Right ventricle myocardium superior (tissue), 1 donor: ENCODE measurements around the gene CAMK2D. TPM values are rescaled to one million over a fixed set of nuclear protein-coding genes. Genes with fewer than 3 reads are reported as not detected.

Experiments
- ATAC-seq: fragments of 200-7000 bp; cut with Tn5 transposase; one replicate; pipeline ENCODE4 v1.9.1; 2020; ENCODE audit warnings: mild to moderate bottlenecking; ENCODE audit not compliant: poor library complexity
- DNase-seq: peaks from one replicate; pipeline ENCODE4 v3.0.0-alpha.2; 2020
- intact Hi-C: fragments of 100-400 bp; cut with DNase I; formaldehyde crosslinking; loops from one replicate; pipeline ENCODE4 v1.11.2; 2022
- total RNA-seq: library from RNA; stranded (reverse); fragmentation: NEBNext Ultra II Directional; extraction: Animal tissue kit (Norgen Biotek cat#: 25700); gene quantifications from one replicate; pipeline ENCODE4 v1.2.1, GENCODE V29; 2021
- donor health status: DM: no; HTN: yes; CAD: no; lungs with severe emphysema.

Gene CAMK2D
- total RNA-seq, 1 donor from 2014 or later, result 194 TPM

DNA sequence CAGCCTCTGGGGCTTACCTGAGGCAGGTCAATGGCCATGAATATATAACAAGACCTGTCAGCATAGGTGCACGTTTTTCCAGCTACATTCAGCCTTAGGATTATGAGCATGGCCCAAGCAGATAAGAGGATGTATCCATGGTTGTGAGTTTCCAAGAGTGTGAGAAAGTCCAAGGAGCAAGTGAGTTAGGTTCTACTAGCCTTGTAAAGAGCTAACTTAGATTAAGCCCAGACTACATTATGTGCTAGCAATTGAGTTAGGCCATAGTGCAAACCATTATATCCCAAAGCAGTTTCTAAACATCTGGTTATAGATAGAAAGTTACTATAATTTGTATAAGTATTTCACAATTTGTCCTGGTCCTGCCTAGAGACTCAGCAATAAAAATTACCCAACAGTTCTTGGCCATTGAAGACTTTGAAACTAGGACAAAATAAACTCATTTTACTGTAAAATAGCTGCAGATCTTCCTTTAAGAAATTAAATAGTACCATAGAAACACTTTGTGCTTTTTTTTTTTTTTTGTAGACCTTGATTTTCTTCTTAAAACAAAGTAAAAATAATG lies 312.0 kb downstream of the CAMK2D start:
- peak; percentile 25 for ATAC-seq
- intact Hi-C loops, result no loop called here

DNA sequence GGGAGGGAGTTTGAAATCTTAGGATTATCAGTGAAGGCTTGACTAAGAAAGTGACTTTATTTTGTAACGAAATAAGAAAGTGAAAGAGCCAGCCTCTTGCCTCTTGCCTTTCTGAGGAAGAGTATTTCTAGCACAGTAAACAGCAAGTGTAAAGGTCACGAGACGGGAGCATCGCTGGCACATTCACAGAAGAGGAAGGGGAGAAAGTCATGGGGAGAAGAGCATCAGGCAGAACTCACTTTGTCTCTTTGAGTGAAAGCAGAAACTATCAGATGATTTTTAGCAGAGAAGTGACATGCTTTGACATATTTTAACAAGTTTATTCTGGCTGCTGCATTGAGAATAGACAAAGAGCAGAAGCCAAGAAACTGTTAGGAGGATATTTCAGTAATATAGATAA lies 313.8 kb downstream of the CAMK2D start:
- intact Hi-C loops, result no loop called here
- no peak for ATAC-seq
- no peak for DNase-seq

More for the DNA sequence above, 312.0 kb downstream of the CAMK2D start:
- DNase-seq, result no peak

DNA sequence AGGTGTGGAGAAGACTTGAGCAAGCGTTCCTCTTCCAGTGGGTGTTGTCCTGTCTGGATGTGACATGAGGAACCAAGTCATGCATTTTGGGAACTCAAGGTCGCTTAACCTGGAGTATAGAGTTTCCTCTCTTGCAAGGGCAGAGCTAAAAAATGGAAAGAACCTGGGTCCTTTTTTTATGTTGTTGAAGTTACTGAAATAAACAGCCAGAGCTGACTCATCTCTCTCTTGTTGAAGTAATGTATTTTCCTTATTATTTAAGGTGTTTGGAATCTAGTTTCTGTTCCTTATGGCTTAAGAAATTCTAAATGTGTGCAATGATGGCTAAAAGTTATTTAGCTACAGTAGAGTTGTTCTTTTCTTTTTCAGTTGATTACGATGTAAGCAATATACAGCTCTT lies 314.5 kb downstream of the CAMK2D start:
- ATAC-seq (no peak), DNase-seq (no peak)
- intact Hi-C loops, result no loop called here

DNA sequence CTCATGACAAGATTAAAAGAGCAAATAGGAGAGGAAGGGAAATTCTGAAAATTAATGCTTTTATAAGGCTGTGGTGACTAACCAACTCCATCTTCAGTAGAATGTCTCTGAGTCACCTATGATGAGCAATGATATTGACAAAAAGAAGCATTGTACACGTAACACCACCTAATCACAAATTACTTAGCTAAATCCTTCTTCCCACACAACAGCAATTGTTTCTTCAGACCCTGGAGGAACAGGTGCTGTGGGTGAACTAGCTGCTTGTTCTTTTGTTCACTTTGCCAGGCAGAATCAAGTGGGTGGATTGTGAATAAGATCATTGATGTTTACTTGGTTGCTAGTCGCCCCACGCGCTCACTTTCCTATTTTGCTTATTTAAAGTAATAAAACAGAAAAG lies 315.5 kb downstream of the CAMK2D start:
- ATAC-seq (no peak), DNase-seq (no peak)
- intact Hi-C loops, result no loop called here

DNA sequence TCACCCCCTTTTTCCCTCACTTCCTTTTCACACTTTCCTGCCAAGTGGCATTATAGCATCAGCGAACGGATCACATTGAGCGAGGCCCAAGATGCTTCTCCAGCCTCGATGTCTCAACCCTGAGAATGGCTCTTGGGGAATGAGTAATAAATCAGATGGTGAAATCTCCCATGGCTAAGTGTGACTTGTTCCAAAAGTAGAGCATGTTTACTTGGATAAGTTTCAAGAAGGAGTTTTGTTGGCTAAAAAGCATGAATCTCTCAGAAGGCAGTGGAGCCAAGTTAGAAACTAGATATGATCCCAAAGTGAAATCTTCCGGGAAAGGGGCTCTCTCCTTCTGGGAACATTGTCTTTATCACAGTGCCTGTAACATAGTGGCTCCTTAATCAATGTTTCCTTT lies 316.3 kb downstream of the CAMK2D start:
- intact Hi-C loops, result no loop called here

DNA sequence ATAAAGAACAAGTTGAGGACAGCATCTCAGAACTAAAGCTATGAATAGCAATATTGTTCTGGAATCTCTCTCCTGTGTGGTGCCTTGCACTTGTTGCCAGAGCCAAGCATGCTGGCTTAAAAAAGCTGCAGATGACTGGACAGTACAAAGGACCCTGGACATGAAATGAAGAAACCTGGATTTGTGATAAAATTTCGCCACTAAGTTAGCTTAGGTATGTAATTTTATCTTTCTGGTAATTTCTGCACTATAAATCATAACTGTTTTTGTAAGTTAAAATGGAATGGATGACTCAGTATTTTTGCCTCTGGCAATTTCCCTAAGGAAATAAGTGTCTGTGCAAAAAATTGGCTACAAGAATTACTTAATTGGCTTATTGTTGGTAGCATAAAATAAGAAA lies 317.2 kb downstream of the CAMK2D start:
- DNase-seq (no peak), ATAC-seq (peak; percentile 68)
- intact Hi-C loops, result no loop called here

More for the DNA sequence above, 316.3 kb downstream of the CAMK2D start:
- ATAC-seq, result peak; percentile 82
- peak; percentile 56 for DNase-seq

DNA sequence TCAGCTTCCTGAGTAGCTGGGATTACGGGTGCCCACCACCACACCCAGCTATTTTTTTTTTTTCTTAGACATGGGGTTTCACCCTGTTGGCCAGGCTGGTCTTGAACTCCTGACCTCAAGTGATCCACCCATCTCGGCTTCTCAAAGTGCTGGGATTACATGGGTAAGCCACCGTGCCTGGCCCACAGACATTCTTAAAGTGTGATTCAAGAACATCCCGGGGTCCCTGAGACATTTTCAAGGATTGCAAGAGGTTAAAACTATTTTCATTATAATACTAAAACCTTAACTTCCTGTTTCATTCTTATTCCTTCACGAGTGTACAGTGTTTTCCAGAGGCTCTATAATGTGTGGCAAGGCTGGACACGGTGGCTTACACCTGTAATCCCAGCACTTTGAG lies 318.7 kb downstream of the CAMK2D start:
- ATAC-seq (no peak), DNase-seq (no peak)
- intact Hi-C loops, result no loop called here

DNA sequence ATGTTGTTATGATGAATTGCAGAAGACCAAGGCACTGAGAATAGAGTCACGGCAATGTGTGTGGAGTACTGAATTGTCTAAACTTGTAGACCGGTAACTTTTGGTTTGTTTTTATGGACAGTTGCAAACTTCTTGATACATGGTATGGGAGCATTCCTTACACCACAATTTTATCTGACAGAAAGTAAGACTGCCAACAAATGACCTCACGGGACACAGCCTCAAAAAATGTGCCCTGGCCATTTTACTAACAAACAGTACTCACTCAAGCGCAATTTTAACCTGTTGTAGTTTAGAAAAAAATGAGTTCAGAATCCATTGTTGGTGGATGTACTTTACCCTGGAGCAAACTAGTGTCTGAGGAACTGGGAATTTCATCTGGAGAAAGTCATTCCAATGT lies 321.2 kb downstream of the CAMK2D start:
- intact Hi-C loops, result no loop called here
- ATAC-seq (no peak), DNase-seq (no peak)

DNA sequence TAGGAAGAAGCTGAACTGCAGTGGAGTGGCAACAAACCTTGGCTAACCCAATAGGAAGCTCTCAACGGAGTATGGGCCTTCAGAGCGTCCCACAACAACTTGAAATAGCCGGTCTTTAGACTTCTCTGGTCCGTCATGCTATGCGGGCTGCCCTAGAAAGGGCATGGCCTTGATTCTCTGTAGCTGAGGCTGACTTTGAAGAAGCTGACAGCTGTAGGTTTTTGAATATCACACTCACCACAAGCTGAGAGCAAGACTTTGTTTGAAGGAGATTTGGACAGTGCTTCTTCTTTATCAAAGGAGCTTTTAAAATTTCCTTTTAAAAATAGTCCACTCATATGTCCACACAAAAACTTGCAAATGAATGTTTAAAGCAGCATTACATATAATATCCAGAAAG lies 322.9 kb downstream of the CAMK2D start:
- ATAC-seq, result no peak
- no peak for DNase-seq
- intact Hi-C loops, result no loop called here

DNA sequence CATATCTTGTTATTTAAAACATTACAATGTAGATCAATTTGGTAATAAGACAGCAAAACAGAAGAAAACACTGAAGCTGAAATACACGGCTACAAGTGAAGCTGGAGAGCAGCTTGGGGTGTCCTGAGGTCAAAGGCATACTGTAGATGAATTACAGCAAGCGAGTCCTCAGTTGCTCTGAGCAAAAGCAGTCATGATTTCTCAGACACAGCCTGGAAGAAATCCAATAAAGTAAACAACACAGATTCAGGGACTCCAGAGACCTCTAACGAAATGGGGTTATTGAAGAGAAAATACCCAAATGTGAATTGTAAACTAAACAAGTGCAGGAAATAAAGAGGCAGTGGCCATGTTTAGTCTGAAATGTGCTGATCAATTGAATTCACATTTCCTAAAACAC lies 324.4 kb downstream of the CAMK2D start:
- ATAC-seq (peak; percentile 53), DNase-seq (no peak)
- intact Hi-C loops, result no loop called here

DNA sequence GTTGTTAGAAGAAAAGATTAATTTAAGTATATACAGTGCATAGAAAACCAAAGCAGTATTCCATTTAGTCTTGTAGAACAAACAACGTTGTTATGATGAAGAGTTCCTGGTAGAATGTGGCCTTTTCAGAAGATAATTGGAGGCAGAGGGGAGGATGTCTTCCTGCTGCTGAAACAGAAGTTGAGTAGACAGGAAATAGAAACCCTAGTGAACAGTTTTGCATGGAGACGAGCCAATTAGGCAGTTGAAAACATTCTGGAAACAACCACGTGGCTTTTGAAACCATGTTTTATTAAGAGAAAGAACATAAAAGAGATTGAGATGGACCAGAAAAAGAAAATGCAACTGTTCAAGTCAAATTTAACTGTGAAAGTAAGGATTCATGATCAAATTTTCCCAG lies 325.2 kb downstream of the CAMK2D start:
- ATAC-seq (peak; percentile 70), DNase-seq (no peak)
- intact Hi-C loops, result no loop called here

DNA sequence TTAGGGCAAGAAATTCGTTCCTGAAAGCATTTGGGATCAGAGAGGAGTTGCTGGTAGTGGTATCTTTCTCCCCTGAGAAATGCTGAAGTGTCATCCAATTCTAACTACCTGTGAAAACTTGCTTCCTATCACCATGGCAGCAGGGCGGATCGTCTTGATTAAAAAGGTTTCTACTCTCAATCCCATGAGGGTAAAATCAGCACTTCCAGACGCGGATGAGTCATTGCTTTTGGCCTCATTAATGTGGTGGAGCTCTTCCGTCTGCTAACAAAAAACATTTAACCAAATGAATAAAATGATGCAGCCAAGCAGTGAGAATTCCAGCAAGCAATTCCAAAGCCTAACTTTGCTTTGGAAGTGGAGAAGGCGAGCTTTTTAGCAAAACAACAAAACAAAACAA lies 325.6 kb downstream of the CAMK2D start:
- DNase-seq, result no peak
- intact Hi-C loops, result no loop called here
- peak; percentile 79 for ATAC-seq

DNA sequence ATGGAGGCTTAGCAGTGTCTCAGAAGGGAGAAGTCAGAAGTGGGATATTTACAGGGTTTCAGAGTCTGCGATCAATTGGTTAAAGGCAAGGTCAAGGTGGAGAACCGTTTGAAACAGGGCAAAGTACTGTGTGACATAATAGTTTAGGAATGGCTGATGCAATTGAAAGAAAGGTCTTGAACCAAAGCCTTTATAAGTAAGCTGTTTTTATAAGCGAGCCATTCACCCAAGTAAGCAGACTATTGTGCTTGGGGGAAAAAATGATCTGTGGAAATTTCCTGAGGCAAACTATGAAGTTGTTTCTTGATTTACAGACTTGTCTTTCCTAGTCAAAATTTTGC lies 327.3 kb downstream of the CAMK2D start:
- intact Hi-C loops, result loop anchor here (5.0 kb wide), 1 partner anchor 37 kb away; no protein-coding TSS in a partner anchor
- ATAC-seq (no peak), DNase-seq (no peak)

DNA sequence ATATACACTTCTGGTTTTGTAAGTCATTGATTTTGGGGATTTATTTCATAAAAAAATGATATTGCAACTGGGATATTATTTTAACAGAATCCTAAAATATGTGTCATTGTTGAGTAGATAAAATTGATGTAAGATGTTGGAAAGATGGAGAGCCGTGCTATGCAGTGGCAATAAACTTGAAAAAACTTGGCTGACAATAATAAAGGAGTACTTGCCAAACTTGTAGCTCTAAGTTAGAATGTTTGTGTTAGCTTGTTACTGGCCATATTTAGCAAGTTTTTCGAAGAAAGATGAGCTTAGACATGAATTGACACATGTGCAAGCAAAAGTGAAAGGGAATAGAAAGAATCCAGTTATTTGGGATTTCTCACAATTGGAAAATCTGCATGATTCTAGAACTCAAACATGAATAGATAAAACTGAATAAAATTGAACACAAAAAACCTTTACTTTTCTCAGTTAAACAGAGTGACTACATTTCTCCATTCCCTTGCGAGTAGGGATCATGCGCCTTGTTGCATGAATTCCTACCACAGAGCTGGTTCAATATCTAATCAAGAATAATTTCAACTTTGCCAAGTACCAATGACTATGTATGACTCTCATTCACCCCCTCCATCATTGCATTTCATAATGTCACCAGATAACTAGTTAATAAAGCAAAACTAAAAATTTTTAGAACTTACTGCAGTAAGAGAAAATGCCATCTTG lies 327.8 kb downstream of the CAMK2D start:
- intact Hi-C loops, result loop anchor here (5.0 kb wide), 1 partner anchor 36 kb away; no protein-coding TSS in a partner anchor
- peak; percentile 23 for ATAC-seq
- no peak for DNase-seq

DNA sequence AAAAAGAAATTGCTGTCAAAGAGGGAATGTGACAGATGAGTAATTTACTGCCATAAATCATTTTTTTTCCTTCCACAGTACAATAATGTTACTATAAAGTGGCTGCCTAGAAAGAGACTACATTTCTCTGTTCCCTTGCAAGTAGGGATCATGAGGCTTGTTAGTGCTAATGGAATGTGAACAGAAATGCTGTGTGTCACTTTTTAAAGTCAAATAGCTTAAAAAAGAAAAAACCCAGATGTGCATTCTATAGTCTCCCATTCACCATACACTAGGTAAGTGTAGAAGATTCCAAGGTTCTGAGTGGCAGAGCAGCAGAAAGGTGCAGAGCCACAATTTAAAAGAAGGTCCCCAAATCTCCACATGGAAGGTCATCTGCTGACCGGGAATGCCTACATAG lies 328.4 kb downstream of the CAMK2D start:
- ATAC-seq (no peak), DNase-seq (no peak)
- intact Hi-C loops, result loop anchor here (5.0 kb wide), 1 partner anchor 36 kb away; no protein-coding TSS in a partner anchor

DNA sequence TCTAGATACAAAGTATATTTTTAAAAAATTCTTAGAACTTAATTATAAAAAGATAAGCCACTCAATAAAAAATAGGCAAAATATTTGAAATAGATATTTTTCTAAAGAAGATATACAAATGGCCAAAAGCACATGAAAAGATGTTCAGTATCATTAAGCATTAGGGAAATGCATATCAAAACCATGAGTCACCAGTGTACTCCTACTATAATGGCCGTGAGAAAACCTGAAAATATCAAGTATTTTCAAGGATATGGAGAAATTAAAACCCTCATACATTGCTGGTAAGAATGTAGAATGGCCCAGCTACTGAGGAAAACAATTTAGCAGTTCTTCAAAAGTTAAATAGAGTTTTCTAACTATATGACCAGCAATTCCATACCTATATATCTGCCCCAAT lies 337.9 kb downstream of the CAMK2D start:
- no peak for DNase-seq
- intact Hi-C loops, result no loop called here
- ATAC-seq, result no peak

DNA sequence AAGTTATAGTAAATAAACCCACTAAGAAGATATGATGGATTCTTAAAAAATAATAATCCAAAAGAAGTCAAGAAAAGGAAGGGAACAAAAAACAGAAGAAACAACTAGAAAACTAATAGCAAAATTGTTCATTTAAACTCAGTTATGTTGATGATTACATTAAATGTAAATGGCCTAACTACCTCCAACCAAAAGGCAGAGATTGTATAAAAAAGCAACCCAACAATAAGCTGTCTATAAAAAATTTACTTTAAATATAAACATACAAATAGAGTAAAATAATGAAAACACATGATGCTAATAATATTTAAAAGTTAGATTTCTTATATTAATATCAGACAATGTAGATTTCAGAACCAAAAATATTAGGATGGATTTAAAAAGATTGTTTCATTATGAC lies 340.6 kb downstream of the CAMK2D start:
- ATAC-seq, result no peak
- DNase-seq, result no peak
- intact Hi-C loops, result no loop called here

DNA sequence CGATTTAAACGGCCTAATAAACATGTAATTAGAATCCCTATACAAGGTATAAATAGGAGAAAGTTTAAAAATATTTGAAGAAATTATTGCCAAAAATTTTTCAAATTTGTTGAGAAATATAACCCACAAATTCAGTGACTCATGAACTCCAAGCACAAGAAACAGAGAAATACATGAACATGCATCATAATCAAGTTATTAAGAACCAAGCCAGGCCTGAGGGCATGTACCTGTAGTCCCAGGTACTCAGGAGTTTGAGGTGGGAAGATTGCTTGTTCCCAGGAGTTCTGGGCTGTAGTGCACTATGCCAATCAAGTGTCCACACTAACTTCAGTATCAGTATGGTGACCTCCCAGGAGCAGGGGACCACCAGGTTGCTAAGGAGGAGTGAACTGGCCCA lies 341.9 kb downstream of the CAMK2D start:
- no peak for ATAC-seq
- DNase-seq, result no peak
- intact Hi-C loops, result no loop called here

DNA sequence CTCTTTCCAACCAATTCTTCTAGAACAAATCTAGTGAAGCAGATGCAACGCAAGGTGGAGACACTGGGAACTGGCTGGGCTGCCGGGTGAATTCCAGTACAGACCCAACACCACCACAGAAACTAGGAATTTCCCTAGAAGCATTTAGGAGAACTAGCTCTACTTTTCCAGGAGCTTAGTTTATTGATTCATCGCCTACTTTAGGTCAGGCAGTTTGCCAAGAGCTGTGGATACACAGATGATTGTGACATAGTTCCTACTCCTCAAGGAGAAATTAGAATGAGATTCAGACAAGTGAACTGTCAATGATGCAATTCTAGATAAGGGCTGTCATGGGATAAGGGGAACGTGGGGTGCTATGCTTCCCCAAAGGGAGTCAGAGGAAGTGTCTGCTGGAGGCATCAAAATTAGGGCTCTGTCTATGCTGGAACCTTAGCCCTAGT lies 350.0 kb downstream of the CAMK2D start:
- intact Hi-C loops, result no loop called here
- no peak for DNase-seq
- peak; percentile 31 for ATAC-seq

DNA sequence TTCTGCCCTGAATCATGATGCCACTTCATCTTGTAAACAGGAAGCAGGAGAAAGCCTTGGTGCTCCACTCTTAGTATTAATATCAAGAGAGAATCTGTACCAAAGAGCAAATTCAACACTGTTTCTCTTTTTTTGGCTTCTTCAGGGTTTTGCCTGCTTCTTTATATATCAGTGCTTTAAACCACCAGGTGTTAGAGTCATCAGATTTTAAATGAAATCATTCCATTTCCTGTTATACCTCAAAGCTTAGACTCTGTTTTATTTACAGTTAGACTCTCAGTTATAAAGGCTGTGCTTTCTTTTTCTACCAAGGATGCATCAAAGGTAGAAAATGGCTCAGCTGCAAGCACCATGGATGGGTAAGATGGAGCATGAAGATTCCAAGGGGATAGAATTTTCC lies 350.9 kb downstream of the CAMK2D start:
- intact Hi-C loops, result no loop called here
- ATAC-seq, result no peak
- no peak for DNase-seq

DNA sequence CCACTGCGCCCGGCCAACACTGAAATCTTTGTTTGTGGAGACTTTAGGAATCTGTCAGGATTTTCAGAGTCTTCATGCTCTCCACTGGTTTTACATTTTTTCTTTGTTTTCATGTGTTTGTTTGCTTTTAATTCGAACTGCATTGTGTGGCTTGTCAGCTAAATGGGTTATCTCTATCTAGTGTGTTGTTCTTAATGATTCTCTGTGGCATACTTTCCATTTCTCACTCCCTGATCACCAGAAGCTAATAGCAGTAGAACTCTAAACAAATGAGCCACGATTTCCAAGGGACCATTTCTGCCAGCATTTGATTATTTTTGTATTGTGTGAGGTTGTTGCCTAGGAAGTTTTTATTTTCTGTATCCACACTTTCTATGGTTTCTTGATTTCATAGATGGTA lies 352.4 kb downstream of the CAMK2D start:
- intact Hi-C loops, result no loop called here
- ATAC-seq, result no peak
- no peak for DNase-seq
